GM21786 (cell line): ENCODE data around the gene POU2F1.

Source experiments
- ATAC-seq: cut with Tn5 transposase; IDR thresholded peaks from one replicate; pipeline ENCODE4 v1.9.1; 2021; ENCODE audit not compliant: unreplicated experiment

The POU2F1 gene

DNA sequence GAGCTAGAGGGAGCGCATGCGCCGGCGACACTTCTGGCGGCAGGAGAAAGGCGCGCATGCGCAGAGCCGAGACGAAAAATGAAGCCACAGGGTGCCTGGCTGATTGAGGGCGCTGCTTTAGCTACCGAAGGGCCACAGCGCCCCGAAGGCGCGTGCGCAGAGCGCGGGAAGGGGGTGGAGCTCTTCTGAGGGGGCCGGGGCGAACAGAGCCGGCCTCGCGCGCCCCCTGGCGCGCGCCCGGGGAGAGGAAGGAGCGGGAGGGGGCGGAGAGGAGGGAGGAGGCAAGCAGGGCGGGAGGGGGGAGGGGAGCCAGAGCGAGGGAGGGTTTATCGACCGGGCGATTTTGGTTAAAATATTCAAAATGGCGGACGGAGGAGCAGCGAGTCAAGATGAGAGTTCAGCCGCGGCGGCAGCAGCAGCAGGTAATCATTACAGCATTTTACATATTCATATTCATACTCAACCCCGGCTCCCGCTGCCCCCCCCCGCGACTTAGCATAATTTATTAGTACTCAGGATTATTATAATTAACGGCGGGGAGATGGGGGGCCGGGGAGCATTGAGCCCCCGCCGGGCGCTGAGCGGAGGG, at the start of gene POU2F1:
POU2F1 (plus strand) TSS at position 350 of the 589 bp plus-strand sequence; CDS start at position 362, 12 bp downstream.
- ATAC-seq: peak; percentile 50

GRCh38 chr1:167171286-167171929, 49.3 kb upstream of the POU2F1 start:
- ATAC-seq: no peak

- no peak for ATAC-seq
Observed at GRCh38 chr1:167173516-167174184, 47.0 kb upstream of the POU2F1 start.

DNA sequence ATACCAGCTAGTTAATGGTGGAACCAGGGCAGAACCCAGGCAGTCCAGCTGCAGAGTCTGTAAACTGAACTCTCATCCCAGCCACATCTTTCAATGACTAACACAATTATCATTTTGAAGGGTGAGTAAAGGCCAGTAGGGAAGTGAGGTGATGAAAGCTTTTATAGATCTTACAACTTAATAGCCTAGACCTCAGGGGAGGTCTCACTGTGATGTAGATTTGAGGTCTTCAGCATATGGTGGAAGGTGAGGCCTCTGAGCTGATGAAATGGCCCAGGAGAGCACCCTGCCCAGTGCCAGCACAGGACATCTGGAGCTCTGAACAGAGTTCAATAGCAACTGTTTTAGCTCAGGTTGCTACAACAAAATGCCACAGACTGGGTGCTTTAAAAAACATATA, 44.8 kb upstream of the POU2F1 start:
- ATAC-seq: no peak

DNA sequence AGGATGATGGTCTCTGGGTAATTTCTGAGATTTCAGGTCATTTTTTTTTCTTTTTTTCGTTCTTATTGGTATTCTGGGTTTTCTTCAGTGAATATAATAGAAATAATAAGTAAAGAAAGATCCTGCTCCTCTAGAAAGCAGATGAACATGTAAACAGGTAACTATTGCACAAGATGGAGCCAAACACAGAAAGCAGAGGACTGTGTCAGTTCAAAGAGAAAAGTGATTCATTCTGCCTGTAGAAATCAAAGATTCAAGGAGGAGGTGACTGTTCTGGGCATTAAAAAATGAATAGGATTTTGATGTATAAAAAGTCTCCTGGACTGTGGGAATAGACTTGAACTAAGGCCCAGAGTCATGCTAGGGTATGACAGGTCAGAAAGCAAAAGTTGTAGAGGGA, 41.9 kb upstream of the POU2F1 start:
- ATAC-seq: no peak

- no peak for ATAC-seq
Observed at GRCh38 chr1:167182571-167183320, 37.9 kb upstream of the POU2F1 start.

DNA sequence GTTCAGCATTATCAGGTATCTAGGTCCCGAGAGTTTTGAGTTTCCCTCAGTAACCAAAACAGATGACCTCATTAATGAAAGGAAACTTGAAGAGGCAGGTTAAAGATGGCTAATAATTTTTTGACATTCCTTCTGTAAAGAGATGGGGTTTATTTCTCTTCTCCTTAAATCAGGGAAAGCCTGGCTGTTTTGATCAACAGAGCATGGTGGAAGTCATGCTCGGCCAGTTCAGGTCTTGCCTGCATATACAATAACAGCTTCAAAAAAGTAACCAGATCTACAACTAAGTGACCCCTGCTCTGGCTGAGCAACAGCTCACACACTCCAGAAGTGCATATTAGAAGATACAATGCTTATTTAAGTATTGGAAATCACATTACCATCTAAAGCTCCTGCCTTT, 36.6 kb upstream of the POU2F1 start:
- no peak for ATAC-seq

DNA sequence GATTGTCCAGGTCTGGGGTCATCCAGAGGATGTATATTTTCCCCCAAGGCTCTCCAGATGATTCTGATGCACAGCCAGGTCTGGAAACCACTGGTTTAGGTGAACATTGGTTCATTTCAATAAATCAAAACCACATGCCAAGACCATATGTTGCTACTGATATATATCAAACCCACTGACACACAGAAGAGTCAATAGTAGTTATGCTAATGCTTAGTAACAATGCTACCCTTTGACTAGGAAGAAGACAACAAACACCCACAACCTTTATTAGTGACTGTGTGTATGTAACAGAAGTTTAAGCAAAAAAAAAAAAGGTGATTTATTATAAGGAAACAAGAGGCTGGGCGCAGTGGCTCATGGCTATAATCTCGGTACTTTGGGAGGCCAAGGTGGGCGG, 35.6 kb upstream of the POU2F1 start:
- no peak for ATAC-seq

DNA sequence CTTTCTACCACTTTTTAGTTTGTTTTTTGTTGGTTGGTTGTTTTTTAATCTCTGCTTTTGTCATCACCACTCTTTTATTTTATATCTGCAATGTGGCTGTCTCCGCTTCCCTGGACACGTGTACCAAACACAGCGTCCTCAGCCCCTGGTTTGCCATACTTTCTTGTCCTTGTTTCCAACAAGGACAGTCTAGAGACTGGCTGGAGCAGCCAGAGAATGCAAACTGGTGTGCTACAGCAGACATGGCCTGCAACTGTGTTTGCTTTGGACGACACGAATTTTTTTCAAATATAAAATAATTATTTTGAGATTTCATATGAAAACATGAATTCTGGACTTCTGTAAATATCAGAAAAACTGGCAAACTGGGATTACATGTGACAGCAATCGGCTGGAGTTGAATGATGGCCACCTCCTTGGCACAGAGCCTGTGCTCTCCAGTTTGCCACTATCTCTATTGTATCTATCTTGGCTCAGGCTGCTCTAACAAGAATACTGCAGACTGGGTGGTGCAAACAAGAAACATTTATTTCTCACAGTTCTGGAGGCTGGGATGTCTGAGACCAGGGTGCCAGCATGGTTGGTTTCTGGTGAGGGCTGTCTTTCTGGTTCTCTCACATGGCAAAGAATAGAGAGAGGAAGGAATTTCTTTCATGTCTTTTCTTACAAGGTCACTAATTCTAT, 34.6 kb upstream of the POU2F1 start:
- ATAC-seq: no peak

- no peak for ATAC-seq
Observed at GRCh38 chr1:167186771-167187170, 33.9 kb upstream of the POU2F1 start.

GRCh38 chr1:167190747-167191237, 29.9 kb upstream of the POU2F1 start:
- ATAC-seq: no peak

DNA sequence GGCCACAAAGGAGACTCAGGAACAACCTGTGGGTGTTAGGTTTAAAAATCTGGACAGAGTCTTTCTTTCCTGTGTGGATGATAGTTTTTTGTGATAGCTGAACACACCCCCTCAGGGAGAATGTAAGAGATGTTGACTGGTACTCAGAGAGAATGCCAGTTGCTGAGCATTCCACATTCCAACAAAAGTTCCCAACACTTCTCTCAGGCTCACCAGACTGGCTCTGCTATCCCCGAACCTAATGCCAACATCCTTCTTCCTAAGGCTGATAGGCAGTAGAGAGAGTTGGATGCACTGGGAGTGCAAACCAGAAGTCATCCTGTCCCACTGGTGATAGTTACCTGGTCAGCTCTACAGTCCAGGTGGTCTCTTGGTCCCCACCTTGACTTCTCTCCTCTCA, 28.7 kb upstream of the POU2F1 start:
- no peak for ATAC-seq

DNA sequence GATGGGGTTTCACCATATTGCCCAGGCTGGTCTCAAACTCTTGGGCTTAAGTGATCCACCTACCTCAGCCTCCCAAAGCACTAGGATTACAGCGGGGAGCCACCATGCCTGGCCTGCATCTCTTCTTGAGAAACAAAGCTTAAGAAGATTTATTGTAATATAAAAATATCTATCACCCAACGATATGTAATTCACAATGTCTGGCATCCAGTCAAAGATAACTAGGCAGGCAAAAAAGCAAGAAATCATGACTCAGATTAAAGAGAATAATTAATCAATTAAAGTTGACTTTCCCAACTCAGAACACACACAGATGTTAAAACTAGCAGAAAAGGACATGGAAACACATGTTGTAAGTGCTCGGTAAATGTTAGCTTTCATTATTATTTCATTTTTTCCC, 26.5 kb upstream of the POU2F1 start:
- ATAC-seq: no peak

DNA sequence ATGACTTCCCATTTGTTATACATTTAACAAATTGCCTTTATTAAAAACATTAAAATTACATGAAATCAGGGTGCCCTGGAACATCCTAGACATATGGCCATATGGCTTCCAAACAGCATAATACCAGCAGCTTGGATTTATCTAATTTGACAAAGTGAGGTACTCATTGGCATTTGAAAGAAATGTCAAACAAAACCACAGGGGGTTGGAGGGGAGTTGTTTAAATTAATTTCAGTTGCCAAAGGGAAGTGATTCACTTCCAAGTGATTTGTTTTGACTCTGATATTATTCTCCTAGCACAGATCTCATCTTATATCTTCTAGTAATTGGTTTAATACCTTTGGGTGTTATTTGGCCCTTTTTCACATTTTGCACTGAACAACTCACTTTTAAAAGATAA, 24.5 kb upstream of the POU2F1 start:
- ATAC-seq: no peak

GRCh38 chr1:167197236-167197635, 23.4 kb upstream of the POU2F1 start:
- no peak for ATAC-seq

- no peak for ATAC-seq
Observed at GRCh38 chr1:167197692-167198091, 23.0 kb upstream of the POU2F1 start.

DNA sequence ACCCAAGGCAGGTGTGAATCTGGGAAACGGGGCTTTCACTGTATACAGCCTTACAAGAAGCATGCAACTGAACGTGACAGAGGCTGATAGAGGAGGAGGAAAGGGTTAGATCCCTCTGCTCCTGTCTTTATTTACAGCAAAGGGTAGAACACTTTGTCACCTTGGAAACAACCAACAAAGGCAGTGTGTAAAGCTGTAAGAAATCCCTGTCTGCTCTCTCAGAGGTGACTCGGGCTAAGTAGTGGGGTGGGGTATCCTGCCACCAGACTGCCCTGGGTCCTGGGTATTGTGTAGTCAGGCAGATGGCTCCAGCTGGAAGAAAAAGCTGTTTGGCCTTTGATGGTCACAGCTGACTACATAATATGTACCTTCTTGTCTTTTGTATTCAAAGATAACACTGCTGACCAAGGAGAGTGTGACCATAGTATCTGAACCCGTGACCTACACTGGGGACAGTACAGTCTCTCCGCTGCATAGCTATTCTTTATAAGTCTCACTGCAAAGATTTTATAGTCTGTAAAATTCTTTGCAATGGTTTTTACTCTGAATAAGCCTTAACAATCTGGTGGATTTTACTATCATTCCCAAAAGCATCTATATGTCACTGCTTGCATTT, 22.1 kb upstream of the POU2F1 start:
- no peak for ATAC-seq

GRCh38 chr1:167199656-167200055, 21.0 kb upstream of the POU2F1 start:
- no peak for ATAC-seq

- no peak for ATAC-seq
Observed at GRCh38 chr1:167200272-167200671, 20.4 kb upstream of the POU2F1 start.

- ATAC-seq: no peak
Observed at GRCh38 chr1:167200749-167201148, 19.9 kb upstream of the POU2F1 start.

GRCh38 chr1:167202049-167202448, 18.6 kb upstream of the POU2F1 start:
- ATAC-seq: no peak
